K562 (cell line): ENCODE measurements around the gene FNBP1. TPM values are rescaled to one million over a fixed set of nuclear protein-coding genes. Genes with fewer than 3 reads are reported as not detected.

Experiments
- CHD7 ChIP-seq: fragments of 200-600 bp; sonication (generic); IDR thresholded peaks from one replicate; pipeline ENCODE4 v1.6.1; 2012; ENCODE audit warnings: mild to moderate bottlenecking, low read depth, low read length, inconsistent platforms
- CREB3 ChIP-seq: fragments of 450-650 bp; conservative IDR thresholded peaks from 2 replicates; pipeline ENCODE4 v1.6.1; 2016; ENCODE audit warnings: missing genetic modification characterization, low read depth, mild to moderate bottlenecking, missing compliant biosample characterization, moderate library complexity
- GTF2F1 ChIP-seq: IDR thresholded peaks from 2 replicates; pipeline ENCODE4 v1.6.1; 2011; ENCODE audit warnings: low read depth, low read length, improper control_type of control experiment
- HDAC8 ChIP-seq: fragments of 450-650 bp; IDR thresholded peaks from 2 replicates; pipeline ENCODE4 v1.6.1; 2016; ENCODE audit warnings: mild to moderate bottlenecking, missing genetic modification characterization, moderate library complexity, missing compliant biosample characterization
- KDM5B ChIP-seq: fragments of 200-600 bp; sonication (generic); IDR thresholded peaks from 2 replicates; pipeline ENCODE4 v1.6.1; 2012; ENCODE audit warnings: low read depth, mild to moderate bottlenecking, moderate library complexity, low read length, control low read depth, inconsistent platforms; ENCODE audit not compliant: insufficient replicate concordance
- MCM5 ChIP-seq: fragments of 450-650 bp; IDR thresholded peaks from 2 replicates; pipeline ENCODE4 v1.6.1; 2016; ENCODE audit warnings: low read depth
- POLR3G ChIP-seq: IDR thresholded peaks from 2 replicates; pipeline ENCODE4 v1.6.1; 2011; ENCODE audit not compliant: insufficient read length, insufficient replicate concordance; ENCODE audit errors: extremely low read depth
- PTTG1 ChIP-seq: fragments of 450-650 bp; IDR thresholded peaks from 2 replicates; pipeline ENCODE4 v1.6.1; 2016; ENCODE audit warnings: low read depth, mild to moderate bottlenecking, missing genetic modification characterization, missing compliant biosample characterization
- TAF15 ChIP-seq: fragments of 200-400 bp; formaldehyde crosslinking; IDR thresholded peaks from 2 replicates; pipeline ENCODE4 v1.6.1; 2017; ENCODE audit warnings: mild to moderate bottlenecking, low read depth, low read length, moderate library complexity
- ZBTB17 ChIP-seq: fragments of 450-650 bp; formaldehyde crosslinking; IDR thresholded peaks from 2 replicates; pipeline ENCODE4 v1.4.0; 2020; ENCODE audit warnings: mild to moderate bottlenecking
- ZKSCAN3 ChIP-seq: fragments of 250-450 bp; sonication (Bioruptor Pico); IDR thresholded peaks from 2 replicates; pipeline ENCODE4 v1.4.0; 2020
- ZNF165 ChIP-seq: fragments of 250-450 bp; sonication (Bioruptor Pico); IDR thresholded peaks from 2 replicates; pipeline ENCODE4 v1.4.0; 2020; ENCODE audit warnings: borderline replicate concordance
- ZNF263 ChIP-seq: sonication (generic); formaldehyde crosslinking; IDR thresholded peaks from 2 replicates; pipeline ENCODE4 v1.8.0; 2022; ENCODE audit warnings: mild to moderate bottlenecking, missing genetic modification reagents, borderline replicate concordance
- ZNF354B ChIP-seq: fragments of 250-450 bp; sonication (Bioruptor Pico); IDR thresholded peaks from 2 replicates; pipeline ENCODE4 v1.4.0; 2020
- ZNF589 ChIP-seq: fragments of 200-800 bp; sonication (Bioruptor generic); IDR thresholded peaks from 2 replicates; pipeline ENCODE4 v1.6.1; 2016; ENCODE audit warnings: low read depth, missing genetic modification characterization, missing compliant biosample characterization
- polyA plus RNA-seq, 8 experiments: library from polyadenylated mRNA; depleted of rRNA in 4 of 8; stranded (reverse) in 5 of 8; unstranded in 3 of 8; fragments of >200 nt; fragmentation: Nextera tagmentation in 2 of 8; fragmentation: Illumina TruSeq in 1 of 8; extraction: Ambion mirVana in 2 of 8; extraction: Trizol in 1 of 8; gene quantifications; 2 replicates each; pipeline versions ENCODE4 v1.2.1 to v1.2.3, GENCODE V29; 2011 to 2014; ENCODE audit warnings: inconsistent platforms in 1 of 8, missing spikeins in 1 of 8
- total RNA-seq, 7 experiments: library from RNA; depleted of rRNA in 6 of 7; stranded (reverse); fragments of >200 nt in 6 of 7; fragmentation: Illumina TruSeq in 2 of 7; extraction: Trizol in 2 of 7; gene quantifications; 2 replicates each; pipeline versions ENCODE4 v1.2.1 to v1.2.3, GENCODE V29; 2011 to 2021; ENCODE audit warnings: low replicate concordance in 1 of 7

FNBP1 gene
- total and polyA plus RNA-seq, 9 of the 15 experiments (the other 6 are each of a cell fraction or from before 2014, with no cell fraction given): 1.8 to 14.9 (median 7.6) TPM

- TF ChIP-seq CHD7 (no peak), TAF15 (no peak), KDM5B (no peak), POLR3G (no peak), ZNF165 (no peak), MCM5 (no peak), ZKSCAN3 (no peak), GTF2F1 (no peak), PTTG1 (tag) (no peak), ZNF263 (CRISPR knock-in tag) (no peak), ZBTB17 (CRISPR knock-in tag) (no peak; the same call in 1 of the 2 replicates), CREB3 (tag) (peak; percentile 80), HDAC8 (no peak), ZNF354B (CRISPR knock-in tag) (no peak), ZNF589 (peak; percentile 80; the same call in 1 of the 2 replicates)
These were observed 950 bp upstream of the FNBP1 start (continued) for GRCh38 chr9:130043654-130044623.
